Measurements from ENCODE around the gene IL1RAPL1.
"Not testable (repeated sequence)": the region's sequence is repeated elsewhere in the genome, so short reads cannot be mapped to it uniquely, and the experiment has no call there.

Gene IL1RAPL1

GRCh38 chrX:28628120-28628519 is 40.9 kb downstream of the IL1RAPL1 start:
- DNase-seq: no peak

DNA sequence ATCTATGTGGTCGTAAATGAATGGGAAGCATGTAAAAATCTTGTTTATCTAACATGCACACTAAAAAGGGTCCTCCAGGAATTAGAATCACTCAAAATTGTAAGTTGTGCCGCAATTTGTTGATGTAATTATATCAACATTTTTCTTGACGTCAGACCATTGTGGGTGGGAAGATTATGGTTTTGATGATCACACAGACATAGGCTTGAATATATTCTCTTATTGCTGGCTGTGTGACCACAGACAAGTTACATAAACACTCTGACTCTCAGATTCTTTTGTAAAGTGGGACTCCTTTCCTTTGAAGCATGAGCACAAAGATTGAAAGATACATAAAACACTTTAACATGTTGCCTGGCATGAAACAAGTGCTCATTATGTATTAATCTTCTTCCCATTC is 51.5 kb downstream of the IL1RAPL1 start:
- DNase-seq: no peak

DNA sequence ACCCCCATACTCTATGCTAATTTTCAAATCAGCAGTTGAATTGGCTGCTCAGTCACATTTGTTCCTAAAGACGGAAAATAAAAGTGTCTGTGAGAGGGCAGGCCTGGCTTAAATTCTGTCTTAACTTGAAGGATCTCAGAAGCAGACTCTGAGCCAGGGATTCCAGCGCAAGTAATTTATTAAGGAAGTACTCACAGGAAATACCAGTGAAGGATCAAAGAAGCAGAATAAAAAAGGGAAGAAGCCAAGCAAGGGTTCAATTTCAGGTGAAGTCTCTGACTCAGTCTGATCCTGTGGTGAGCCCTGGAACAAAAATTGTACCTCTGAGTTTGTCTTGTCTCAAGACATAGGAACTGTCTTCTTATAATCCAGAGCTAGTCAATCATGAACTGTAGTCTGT is 52.2 kb downstream of the IL1RAPL1 start:
- no peak for DNase-seq

GRCh38 chrX:28649541-28649940 is 62.3 kb downstream of the IL1RAPL1 start:
- no peak for DNase-seq

DNA sequence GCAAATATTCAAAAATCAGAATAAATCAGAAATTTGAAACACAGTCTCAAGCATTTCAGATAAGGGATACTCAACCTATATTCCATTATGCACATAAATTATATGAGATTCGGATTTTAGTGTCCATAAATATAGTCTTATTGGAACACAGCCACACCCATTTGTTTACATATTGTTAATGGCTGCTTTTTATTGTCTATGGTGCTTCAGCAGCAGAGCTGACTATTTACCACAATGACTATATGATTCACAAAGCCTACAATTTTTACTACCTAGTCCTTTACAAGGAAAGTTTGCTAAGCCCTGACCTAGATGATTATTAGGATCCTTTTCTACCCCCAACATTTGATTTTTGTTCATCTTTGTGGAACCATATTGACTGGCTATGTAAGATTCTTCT is 63.9 kb downstream of the IL1RAPL1 start:
- DNase-seq: no peak

DNA sequence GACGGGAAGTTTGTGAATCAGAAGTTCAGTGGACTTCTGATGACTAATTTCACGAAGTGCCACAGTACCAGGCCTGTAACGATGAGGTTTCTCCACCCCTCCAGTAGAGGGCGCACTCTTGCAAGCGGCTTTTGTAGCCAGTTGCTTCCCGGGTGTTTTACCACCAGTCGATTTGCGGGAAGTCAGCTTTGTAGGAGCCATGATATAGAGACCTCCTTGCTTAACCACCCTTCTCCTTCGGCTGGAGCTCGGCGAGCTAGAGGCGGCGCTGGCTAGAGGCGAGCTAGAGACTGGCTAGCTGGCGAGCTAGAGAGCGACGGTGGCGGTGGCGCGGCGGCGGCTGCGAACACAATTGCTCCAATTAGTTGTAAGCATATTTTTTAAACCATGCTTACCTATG is 72.0 kb downstream of the IL1RAPL1 start:
- DNase-seq: no peak

- DNase-seq: no peak
Measured at GRCh38 chrX:28665778-28666177, 78.5 kb downstream of the IL1RAPL1 start.

DNA sequence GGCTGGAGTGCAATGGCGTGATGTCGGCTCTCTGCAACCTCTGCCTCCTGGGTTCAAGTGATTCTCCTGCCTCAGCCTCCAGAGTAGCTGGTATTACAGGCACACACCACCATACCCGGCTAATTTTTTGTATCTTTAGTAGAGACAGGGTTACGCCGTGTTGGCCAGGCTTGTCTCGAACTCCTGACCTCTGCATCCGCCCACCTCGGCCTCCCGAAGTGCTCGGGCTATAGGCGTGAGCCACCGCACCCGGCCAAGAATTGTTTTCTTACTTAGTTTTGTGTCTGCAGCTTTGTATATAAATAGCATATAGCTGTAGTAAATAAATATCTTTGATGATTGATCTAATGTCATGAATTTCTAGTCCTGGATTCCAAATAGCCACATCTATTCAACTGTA is 81.1 kb downstream of the IL1RAPL1 start:
- DNase-seq: no peak

DNA sequence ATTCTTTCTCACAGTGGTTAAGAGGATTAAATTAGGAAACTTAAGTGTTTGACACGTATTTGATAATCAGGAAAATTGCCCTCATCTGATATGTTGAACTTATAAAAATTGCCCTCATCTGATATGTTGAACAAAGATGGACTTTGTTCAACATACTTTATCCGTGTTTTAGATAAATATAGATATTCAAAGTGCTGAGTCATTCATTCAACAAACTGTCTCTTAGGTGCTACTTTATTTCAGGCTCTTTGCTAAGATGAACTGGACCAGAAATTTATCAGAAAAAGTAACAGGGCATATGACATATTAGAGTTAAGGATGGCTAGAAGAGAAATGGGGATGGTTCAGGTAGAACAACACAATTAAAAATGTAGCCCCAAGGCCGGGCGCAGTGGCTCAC is 81.7 kb downstream of the IL1RAPL1 start:
- DNase-seq: no peak

GRCh38 chrX:28670074-28670473 is 82.8 kb downstream of the IL1RAPL1 start:
- no peak for DNase-seq

- no peak for DNase-seq
Measured at GRCh38 chrX:28675173-28675572, 87.9 kb downstream of the IL1RAPL1 start.

DNA sequence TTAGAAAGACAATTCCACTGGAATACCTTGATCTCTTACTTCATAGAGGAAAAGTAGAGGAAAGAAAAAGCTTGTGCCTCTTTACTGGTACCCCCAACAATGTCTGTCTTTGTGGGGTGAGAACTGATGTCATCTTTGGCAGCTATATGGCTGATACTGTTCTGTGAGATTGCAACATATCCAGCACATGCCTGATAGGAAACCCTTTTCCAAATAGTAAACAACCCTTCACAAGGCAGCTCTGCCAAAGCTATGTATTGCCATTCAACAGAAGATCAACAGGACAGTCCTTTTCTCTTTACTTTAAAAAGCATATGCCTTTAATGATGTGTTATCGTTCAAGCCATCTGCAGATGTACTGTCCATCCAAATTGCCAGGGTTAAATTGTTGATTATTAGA is 105.9 kb downstream of the IL1RAPL1 start:
- DNase-seq: no peak

DNA sequence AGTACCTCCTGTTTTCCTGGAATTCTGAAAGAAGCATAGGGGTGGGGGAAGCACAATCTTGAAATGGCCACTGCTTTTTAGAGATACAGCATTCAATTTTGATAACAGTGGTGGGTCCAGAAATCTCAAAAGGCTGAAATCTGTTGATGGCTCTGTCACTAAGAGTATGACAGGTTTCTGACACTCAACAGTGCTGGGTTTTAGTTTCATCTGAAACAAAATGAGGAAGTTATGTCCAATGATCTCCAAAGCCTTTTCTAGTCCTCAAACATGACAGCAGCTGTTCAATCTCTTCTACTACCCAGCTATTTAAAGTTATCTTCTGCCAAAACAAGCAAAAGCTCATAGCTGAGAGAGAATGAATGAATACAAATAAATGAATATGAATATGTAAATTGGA is 110.5 kb downstream of the IL1RAPL1 start:
- no peak for DNase-seq

DNA sequence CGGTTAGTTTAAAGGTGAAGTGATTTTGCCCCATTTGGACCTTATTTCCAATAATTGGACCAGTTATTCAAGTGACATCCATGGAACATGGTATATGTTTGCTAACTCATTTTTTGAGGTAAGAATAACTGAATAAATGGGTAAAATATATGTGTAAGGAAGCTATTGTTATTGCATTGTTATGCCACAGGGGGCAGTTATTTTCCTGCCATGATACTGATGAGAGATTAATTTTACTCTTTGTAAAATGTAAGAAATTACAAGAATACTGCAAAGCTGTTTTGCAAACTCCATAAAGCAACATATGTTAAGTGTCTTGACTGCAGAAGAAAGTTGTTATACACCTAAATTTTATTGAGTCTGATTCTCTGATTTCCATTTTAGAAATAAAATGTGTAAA is 114.0 kb downstream of the IL1RAPL1 start:
- DNase-seq: no peak

GRCh38 chrX:28706964-28707363 is 119.7 kb downstream of the IL1RAPL1 start:
- no peak for DNase-seq

- no peak for DNase-seq
Measured at GRCh38 chrX:28709421-28709820, 122.2 kb downstream of the IL1RAPL1 start.

DNA sequence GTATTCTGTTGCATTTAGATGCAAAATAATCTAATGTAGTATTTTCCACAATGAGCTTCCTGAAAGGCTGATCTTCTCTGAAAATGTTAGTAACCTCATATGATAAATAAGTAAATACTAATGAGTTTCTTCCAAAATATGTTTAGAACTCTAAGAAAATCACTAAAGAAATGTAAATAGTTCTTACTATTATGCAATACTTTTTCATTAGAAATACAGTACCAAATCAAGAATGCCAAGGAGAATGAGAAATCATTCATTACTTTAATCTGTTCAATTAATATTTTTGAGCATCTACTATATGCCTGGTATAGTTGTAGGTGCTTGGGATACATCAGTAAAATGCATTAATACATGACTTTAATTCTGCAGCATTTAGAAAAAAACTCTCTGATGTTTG is 130.6 kb downstream of the IL1RAPL1 start:
- no peak for DNase-seq

DNA sequence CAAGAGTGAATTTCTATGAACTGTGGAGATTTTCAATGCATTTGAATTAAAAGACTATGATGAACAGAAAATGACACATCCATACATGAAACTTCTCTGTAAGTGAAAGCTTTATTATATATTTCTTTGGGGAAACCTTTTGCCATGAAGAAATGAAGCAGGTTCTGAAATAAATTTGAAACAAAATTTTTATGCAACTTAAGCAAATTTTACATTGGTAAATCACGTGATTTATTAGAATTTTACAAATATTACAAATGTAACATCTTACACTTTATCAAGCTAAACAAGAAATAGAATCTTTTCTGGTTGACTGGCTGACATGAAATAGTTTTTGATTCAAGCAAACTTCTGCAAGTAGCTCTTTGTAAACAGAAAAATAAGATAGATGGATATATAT is 131.2 kb downstream of the IL1RAPL1 start:
- DNase-seq: no peak

GRCh38 chrX:28719620-28720019 is 132.4 kb downstream of the IL1RAPL1 start:
- no peak for DNase-seq

DNA sequence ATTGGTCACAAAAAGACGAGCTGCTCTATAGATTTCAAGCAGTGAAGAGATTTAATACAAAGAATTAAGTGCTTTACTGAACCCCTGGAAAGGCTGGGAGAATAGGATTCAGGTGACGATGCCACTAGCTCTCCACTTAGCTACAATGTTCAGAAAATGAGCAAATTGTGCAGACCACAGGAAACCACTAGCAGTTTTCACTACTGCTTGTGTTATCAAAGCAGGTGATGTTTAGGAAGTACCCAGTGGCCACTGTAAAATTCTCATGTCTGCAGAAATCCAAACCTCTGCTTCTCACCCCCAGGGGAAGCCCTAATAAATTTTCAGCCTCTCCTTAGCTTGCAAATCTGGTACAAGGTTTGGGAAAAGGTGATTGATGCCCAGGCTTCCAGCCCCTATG is 165.1 kb downstream of the IL1RAPL1 start:
- no peak for DNase-seq

- no peak for DNase-seq
Measured at GRCh38 chrX:28756175-28756574, 168.9 kb downstream of the IL1RAPL1 start.

GRCh38 chrX:28756647-28757046 is 169.4 kb downstream of the IL1RAPL1 start:
- no peak for DNase-seq

GRCh38 chrX:28757290-28757689 is 170.0 kb downstream of the IL1RAPL1 start:
- DNase-seq: no peak

GRCh38 chrX:28766561-28766960 is 179.3 kb downstream of the IL1RAPL1 start:
- DNase-seq: not testable (repeated sequence)

- DNase-seq: no peak
Measured at GRCh38 chrX:28773807-28774206, 186.6 kb downstream of the IL1RAPL1 start.

DNA sequence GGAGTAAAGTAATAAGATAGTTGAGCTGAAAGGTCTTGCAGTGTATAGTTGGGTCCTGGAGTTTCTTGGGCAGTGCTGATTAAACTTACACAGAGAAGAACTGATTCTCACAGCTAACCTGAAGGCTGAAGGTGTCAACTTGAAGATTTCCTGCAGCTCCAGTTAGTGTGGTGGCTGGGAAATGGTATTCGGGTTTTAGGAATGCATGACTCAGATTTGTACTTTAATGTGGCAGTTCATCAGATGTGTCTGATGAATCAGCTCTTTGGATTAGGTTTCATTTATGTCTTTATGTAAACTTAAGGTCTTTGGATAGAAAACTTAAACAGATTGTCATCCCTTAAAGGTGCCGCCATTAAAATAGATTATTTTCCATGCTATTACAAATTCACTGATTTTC is 200.0 kb downstream of the IL1RAPL1 start:
- no peak for DNase-seq

Measured in femur (tissue), 1 donor.